Measurements from ENCODE around the gene IL1R1. TPM values are rescaled to one million over a fixed set of nuclear protein-coding genes. Genes with fewer than 3 reads are reported as not detected.

The IL1R1 gene
- total and polyA plus RNA-seq, 4 experiments from 2014 or later: 0.86 to 2.6 (median 1.1) TPM

- H3K4me1 Mint-ChIP-seq: peaks cover 0 to 20% (median 4%) of the 10 kb centered on the region in 4 donors
- no peaks in the 10 kb centered on the region for H3K4me1 ChIP-seq (ENCODE audit: insufficient read depth, low read length)
- peaks cover 0 to 2% (median 0%) of the 10 kb centered on the region in 8 donors for H3K9me3 Mint-ChIP-seq
- peak overlapping the region in 2 of 8 donors; percentile 10 to 64 for H3K4me3 Mint-ChIP-seq
- no peak overlapping the region for H3K4me3 ChIP-seq (ENCODE audit: low read length in 2 of 2)
- no peak for DNase-seq
- no peak overlapping the region for H3K27ac ChIP-seq (ENCODE audit: low read depth, low read length)
- no peaks in the 10 kb centered on the region for H3K36me3 Mint-ChIP-seq
- H3K27me3 Mint-ChIP-seq: peaks cover 2 to 6% of the 10 kb centered on the region in 2 donors
- intact Hi-C loops (cut with micrococcal nuclease): no loop called here
- no peaks in the 10 kb centered on the region for H3K9me3 ChIP-seq (ENCODE audit: control insufficient read depth in 1 of 2, low read length in 2 of 2)
- CTCF ChIA-PET (ENCODE audit: partially characterized antibody): no interaction called here
- no peak overlapping the region for H3K27ac Mint-ChIP-seq
- H3K27me3 ChIP-seq (ENCODE audit: insufficient read depth, low read length): no peaks in the 10 kb centered on the region
- POLR2A ChIA-PET (ENCODE audit: partially characterized antibody): no interaction called here
- no peaks in the 10 kb centered on the region for H3K36me3 ChIP-seq (ENCODE audit: insufficient read depth, low read length)
Observed at GRCh38 chr2:102111823-102112222, 30.7 kb upstream of the IL1R1 start.

- no peak for DNase-seq
- Histone ChIP-seq H3K36me3 (ENCODE audit: insufficient read depth, low read length) (no peaks in the 10 kb centered on the region), H3K27me3 (ENCODE audit: insufficient read depth, low read length) (no peaks in the 10 kb centered on the region), H3K4me3 (ENCODE audit: low read length in 2 of 2) (no peak overlapping the region), H3K4me1 (ENCODE audit: insufficient read depth, low read length) (no peaks in the 10 kb centered on the region), H3K27ac (ENCODE audit: low read depth, low read length) (no peak overlapping the region), H3K9me3 (ENCODE audit: control insufficient read depth in 1 of 2, low read length in 2 of 2) (no peaks in the 10 kb centered on the region)
- peaks cover 0 to 20% (median 4%) of the 10 kb centered on the region in 4 donors for H3K4me1 Mint-ChIP-seq
- intact Hi-C loops (cut with micrococcal nuclease): no loop called here
- no peaks in the 10 kb centered on the region for H3K36me3 Mint-ChIP-seq
- peaks cover 2 to 6% of the 10 kb centered on the region in 2 donors for H3K27me3 Mint-ChIP-seq
- H3K4me3 Mint-ChIP-seq: peak overlapping the region in 2 of 8 donors; percentile 10 to 64
- ChIA-PET CTCF (ENCODE audit: partially characterized antibody) (no interaction called here), POLR2A (ENCODE audit: partially characterized antibody) (no interaction called here)
- peaks cover 0 to 2% (median 0%) of the 10 kb centered on the region in 8 donors for H3K9me3 Mint-ChIP-seq
- peak overlapping the region in 3 of 7 donors; percentile 12 to 39 (median 18) for H3K27ac Mint-ChIP-seq
Observed at GRCh38 chr2:102112271-102112670, 30.3 kb upstream of the IL1R1 start.

- intact Hi-C loops (cut with micrococcal nuclease): no loop called here
- no peak for DNase-seq
- H3K36me3 ChIP-seq (ENCODE audit: insufficient read depth, low read length): no peaks in the 10 kb centered on the region
- Mint-ChIP-seq H3K27ac (peak overlapping the region in 3 of 7 donors; percentile 33 to 39 (median 38)), H3K9me3 (peaks cover 0 to 2% (median 0%) of the 10 kb centered on the region in 8 donors), H3K4me1 (peaks cover 0 to 19% (median 4%) of the 10 kb centered on the region in 4 donors), H3K36me3 (no peaks in the 10 kb centered on the region), H3K27me3 (peaks cover 2 to 6% of the 10 kb centered on the region in 2 donors), H3K4me3 (peak overlapping the region in 1 of 8 donors; percentile 11)
- CTCF ChIA-PET (ENCODE audit: partially characterized antibody): no interaction called here
- H3K4me1 ChIP-seq (ENCODE audit: insufficient read depth, low read length): no peaks in the 10 kb centered on the region
- H3K4me3 ChIP-seq (ENCODE audit: low read length in 2 of 2): no peak overlapping the region
- no peak overlapping the region for H3K27ac ChIP-seq (ENCODE audit: low read depth, low read length)
- POLR2A ChIA-PET (ENCODE audit: partially characterized antibody): no interaction called here
- no peaks in the 10 kb centered on the region for H3K9me3 ChIP-seq (ENCODE audit: control insufficient read depth in 1 of 2, low read length in 2 of 2)
- no peaks in the 10 kb centered on the region for H3K27me3 ChIP-seq (ENCODE audit: insufficient read depth, low read length)
Observed at GRCh38 chr2:102112692-102113665, 29.6 kb upstream of the IL1R1 start.

GRCh38 chr2:102114290-102114721, 28.2 kb upstream of the IL1R1 start:
- Histone ChIP-seq H3K27me3 (ENCODE audit: insufficient read depth, low read length) (no peaks in the 10 kb centered on the region), H3K36me3 (ENCODE audit: insufficient read depth, low read length) (no peaks in the 10 kb centered on the region), H3K4me1 (ENCODE audit: insufficient read depth, low read length) (no peaks in the 10 kb centered on the region), H3K27ac (ENCODE audit: low read depth, low read length) (no peak overlapping the region), H3K9me3 (ENCODE audit: control insufficient read depth in 1 of 2, low read length in 2 of 2) (no peaks in the 10 kb centered on the region), H3K4me3 (ENCODE audit: low read length in 2 of 2) (no peak overlapping the region)
- ChIA-PET POLR2A (ENCODE audit: partially characterized antibody) (no interaction called here), CTCF (ENCODE audit: partially characterized antibody) (no interaction called here)
- DNase-seq: no peak
- intact Hi-C loops (cut with micrococcal nuclease): no loop called here
- H3K27me3 Mint-ChIP-seq: peaks cover 2 to 6% of the 10 kb centered on the region in 2 donors
- H3K9me3 Mint-ChIP-seq: peaks cover 0 to 2% (median 0%) of the 10 kb centered on the region in 8 donors
- peaks cover 0 to 18% (median 4%) of the 10 kb centered on the region in 4 donors for H3K4me1 Mint-ChIP-seq
- peak overlapping the region in 1 of 8 donors; percentile 20 for H3K4me3 Mint-ChIP-seq
- H3K27ac Mint-ChIP-seq: peak overlapping the region in 2 of 7 donors; percentile 30 to 81
- H3K36me3 Mint-ChIP-seq: no peaks in the 10 kb centered on the region

GRCh38 chr2:102114851-102115497, 27.6 kb upstream of the IL1R1 start:
- Mint-ChIP-seq H3K27ac (peak overlapping the region in 3 of 7 donors; percentile 4 to 81 (median 27)), H3K4me1 (peaks cover 0 to 17% (median 4%) of the 10 kb centered on the region in 4 donors), H3K9me3 (peaks cover 0 to 2% (median 0%) of the 10 kb centered on the region in 8 donors), H3K36me3 (no peaks in the 10 kb centered on the region), H3K27me3 (peaks cover 2 to 6% of the 10 kb centered on the region in 2 donors), H3K4me3 (peak overlapping the region in 3 of 8 donors; percentile 6 to 66 (median 19))
- no peaks in the 10 kb centered on the region for H3K9me3 ChIP-seq (ENCODE audit: control insufficient read depth in 1 of 2, low read length in 2 of 2)
- no peaks in the 10 kb centered on the region for H3K36me3 ChIP-seq (ENCODE audit: insufficient read depth, low read length)
- no peak overlapping the region for H3K27ac ChIP-seq (ENCODE audit: low read depth, low read length)
- intact Hi-C loops (cut with micrococcal nuclease): no loop called here
- ChIA-PET CTCF (ENCODE audit: partially characterized antibody) (no interaction called here), POLR2A (ENCODE audit: partially characterized antibody) (interaction anchor here (1.5 kb wide), 1 partner anchor 9 kb away, joined by 4 read pairs; no protein-coding TSS in a partner anchor)
- H3K4me1 ChIP-seq (ENCODE audit: insufficient read depth, low read length): no peaks in the 10 kb centered on the region
- DNase-seq: no peak
- H3K4me3 ChIP-seq (ENCODE audit: low read length in 2 of 2): no peak overlapping the region
- H3K27me3 ChIP-seq (ENCODE audit: insufficient read depth, low read length): no peaks in the 10 kb centered on the region

GRCh38 chr2:102116630-102117471, 25.7 kb upstream of the IL1R1 start:
- H3K36me3 Mint-ChIP-seq: no peaks in the 10 kb centered on the region
- Histone ChIP-seq H3K27me3 (ENCODE audit: insufficient read depth, low read length) (no peaks in the 10 kb centered on the region), H3K9me3 (ENCODE audit: control insufficient read depth in 1 of 2, low read length in 2 of 2) (no peaks in the 10 kb centered on the region), H3K4me1 (ENCODE audit: insufficient read depth, low read length) (no peaks in the 10 kb centered on the region), H3K36me3 (ENCODE audit: insufficient read depth, low read length) (no peaks in the 10 kb centered on the region), H3K27ac (ENCODE audit: low read depth, low read length) (no peak overlapping the region), H3K4me3 (ENCODE audit: low read length in 2 of 2) (no peak overlapping the region)
- H3K4me1 Mint-ChIP-seq: peaks cover 0 to 11% (median 3%) of the 10 kb centered on the region in 4 donors
- no peak for DNase-seq
- H3K4me3 Mint-ChIP-seq: no peak overlapping the region
- peak overlapping the region in 1 of 7 donors; percentile 42 for H3K27ac Mint-ChIP-seq
- CTCF ChIA-PET (ENCODE audit: partially characterized antibody): no interaction called here
- intact Hi-C loops (cut with micrococcal nuclease): no loop called here
- H3K9me3 Mint-ChIP-seq: peaks cover 0 to 2% (median 0%) of the 10 kb centered on the region in 8 donors
- POLR2A ChIA-PET (ENCODE audit: partially characterized antibody): interaction anchor here (1.0 kb wide), 1 partner anchor 9 kb away, joined by 3 read pairs; no protein-coding TSS in a partner anchor
- H3K27me3 Mint-ChIP-seq: peaks cover 4 to 5% of the 10 kb centered on the region in 2 donors

Data from CD4-positive, alpha-beta memory T cell (primary cell).